GM12801 (cell line): Measurements from ENCODE around the gene TSPAN15.

Experiments
- TF ChIP-seq, protein P1 (sequence below): IDR thresholded peaks from one replicate; pipeline ENCODE4 v1.5.1; 2011; ENCODE audit warnings: control low read depth; ENCODE audit not compliant: insufficient read length; ENCODE audit errors: extremely low read depth

The TSPAN15 gene

DNA sequence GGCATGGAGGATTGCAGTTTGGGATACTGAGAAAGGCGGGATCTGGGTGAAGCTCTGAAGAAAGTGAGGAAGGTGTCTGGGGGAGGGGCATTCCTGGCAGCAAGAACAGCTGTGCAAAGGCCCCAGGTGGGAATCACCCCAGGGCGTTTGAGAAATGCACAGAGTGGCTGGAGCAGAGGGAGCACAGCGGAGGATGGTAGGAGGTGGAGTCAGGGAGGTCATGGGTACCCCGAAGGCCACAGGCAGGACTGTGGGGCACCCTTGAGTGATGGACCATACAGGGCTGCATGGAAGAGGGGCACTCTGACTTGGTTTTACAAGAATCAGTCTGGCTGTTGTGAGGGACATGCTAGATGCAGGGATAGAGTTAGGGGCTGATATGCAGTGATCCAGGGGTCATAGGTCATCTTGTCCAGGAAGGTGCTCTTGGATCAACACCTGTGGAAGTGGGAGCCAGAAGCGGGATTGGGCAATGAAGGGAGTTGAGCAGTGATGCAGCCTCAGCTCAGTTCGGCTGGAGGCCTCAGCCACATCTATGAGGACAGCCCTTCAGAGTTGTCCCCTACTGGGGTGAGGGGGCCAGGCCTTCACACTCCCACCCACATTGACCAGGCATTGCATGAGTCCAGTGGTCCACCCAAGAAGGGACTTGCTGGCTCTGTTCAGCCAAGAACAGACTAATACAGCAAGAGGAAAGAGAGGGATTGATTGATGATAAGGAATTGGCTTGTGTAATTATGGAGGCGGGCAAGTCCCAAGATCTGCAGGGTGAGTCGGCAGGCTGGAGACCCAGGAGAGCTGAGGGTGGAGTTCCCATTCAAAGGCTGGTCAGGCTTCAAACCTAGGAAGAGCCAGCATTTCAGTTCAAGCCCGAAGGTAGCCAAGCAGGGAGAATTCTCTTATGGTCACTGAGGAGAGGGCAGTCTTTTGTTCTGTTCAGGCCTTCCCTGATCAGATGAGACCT is 48.7 kb downstream of the TSPAN15 start:
- TF ChIP-seq, protein P1, sequence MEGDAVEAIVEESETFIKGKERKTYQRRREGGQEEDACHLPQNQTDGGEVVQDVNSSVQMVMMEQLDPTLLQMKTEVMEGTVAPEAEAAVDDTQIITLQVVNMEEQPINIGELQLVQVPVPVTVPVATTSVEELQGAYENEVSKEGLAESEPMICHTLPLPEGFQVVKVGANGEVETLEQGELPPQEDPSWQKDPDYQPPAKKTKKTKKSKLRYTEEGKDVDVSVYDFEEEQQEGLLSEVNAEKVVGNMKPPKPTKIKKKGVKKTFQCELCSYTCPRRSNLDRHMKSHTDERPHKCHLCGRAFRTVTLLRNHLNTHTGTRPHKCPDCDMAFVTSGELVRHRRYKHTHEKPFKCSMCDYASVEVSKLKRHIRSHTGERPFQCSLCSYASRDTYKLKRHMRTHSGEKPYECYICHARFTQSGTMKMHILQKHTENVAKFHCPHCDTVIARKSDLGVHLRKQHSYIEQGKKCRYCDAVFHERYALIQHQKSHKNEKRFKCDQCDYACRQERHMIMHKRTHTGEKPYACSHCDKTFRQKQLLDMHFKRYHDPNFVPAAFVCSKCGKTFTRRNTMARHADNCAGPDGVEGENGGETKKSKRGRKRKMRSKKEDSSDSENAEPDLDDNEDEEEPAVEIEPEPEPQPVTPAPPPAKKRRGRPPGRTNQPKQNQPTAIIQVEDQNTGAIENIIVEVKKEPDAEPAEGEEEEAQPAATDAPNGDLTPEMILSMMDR = no peak

DNA sequence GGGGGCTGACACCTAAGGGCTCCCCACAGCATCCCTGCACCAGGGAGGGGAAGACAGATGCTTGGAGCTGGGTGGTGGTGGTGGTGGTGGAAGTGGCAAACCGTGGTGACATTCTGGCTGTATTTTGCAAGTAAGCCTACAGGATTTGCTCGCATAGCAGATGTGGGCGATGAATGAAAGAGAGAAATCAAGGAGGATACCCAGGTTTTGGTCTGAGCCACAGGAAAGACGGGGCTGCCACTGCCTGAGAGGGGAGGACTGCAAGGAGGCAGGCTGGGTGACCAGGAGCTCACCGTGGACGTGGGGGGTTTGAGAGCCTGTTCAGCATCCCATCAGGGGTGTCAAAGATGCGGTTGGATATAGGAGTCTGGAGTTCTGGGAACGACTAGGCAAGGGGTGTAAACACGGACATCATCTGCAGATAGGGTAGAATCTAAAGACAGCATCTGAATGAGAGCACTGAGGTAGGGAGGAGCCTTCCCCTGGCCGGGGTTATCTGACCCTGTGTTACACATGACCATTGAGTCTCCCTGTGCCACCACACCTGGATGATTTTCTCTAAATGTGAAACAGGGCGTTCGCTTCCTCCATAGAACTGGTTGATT is 49.7 kb downstream of the TSPAN15 start:
- TF ChIP-seq, protein P1 = no peak

DNA sequence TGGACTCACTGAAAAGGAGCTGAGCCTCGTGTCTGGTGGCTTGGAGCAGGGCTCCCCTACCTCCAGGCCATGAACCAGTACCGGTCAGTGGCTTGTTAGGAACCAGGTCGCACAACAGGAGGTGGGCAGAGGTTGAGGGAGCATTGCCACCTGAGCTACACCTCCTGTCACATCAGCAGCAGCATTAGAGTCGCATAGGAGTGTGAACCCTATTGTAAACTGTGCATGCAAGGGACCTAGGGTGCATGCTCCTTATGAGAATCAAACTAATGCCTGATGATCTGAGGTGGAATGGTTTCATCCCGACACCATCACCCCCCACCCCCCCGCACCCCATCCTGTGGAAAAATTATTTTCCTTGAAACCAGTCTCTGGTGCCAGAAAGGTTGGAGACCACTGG is 50.4 kb downstream of the TSPAN15 start:
- TF ChIP-seq, protein P1 = no peak

DNA sequence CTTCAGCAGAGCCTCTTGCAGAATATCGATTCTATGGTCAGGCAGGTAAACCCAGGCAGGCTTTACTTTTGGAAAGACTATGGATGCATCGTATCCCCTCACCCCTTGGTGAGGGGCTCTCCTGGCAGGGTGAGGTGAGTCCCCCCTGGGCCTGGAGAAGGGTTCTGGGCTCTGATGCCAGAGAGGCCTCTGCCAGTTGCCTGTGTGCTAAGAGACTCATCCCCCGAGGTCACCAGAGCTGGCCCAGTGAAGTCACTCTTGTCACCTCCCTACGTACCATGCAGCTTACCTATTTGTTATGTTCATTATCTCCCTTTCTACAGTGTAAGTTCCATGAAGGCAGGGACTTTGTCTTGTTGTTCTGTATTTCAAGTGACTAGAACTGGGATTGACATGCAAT is 51.3 kb downstream of the TSPAN15 start:
- TF ChIP-seq, protein P1 = no peak

DNA sequence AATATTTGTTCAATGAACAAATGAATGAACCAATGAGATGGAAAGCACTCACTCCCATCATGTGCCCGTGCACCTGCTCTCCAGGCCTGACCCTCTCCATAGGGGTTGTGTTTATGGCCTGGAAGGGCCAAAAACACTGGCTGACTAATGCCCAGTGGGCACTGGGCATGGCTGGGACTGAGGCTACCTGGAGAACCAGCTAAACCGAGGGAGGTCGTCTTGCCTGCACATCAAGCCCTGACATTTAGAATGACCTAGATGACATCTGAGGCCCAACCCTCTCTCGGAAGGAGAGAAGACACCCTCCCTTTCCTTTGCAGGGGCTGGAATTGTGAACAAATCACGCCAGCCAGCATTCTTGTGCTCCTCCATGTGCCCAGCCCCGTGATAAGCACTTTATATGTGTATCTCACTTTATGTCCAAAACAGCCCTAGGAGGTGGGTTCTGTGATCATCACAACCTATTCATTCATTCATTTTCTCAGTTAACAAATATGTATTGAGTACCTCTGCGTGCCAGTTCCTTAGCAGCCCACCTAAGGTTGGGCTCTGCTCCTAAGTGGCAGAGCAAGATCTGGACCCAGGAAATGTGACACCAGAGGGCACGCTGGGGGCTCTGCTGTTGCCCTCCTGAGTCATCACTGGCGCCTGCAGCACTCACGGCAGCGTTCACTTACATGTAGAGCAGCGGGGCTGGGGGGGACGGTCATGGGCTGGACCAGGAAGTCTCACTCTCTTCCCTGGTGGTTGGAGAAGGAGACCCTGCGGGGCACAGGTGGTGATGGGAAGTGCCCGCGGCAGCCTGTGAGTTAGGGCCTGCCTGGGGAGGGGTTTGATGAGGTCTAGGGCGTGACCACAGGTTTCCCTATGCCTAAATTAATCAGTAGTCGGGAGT is 52.0 kb downstream of the TSPAN15 start:
- TF ChIP-seq, protein P1 = no peak

DNA sequence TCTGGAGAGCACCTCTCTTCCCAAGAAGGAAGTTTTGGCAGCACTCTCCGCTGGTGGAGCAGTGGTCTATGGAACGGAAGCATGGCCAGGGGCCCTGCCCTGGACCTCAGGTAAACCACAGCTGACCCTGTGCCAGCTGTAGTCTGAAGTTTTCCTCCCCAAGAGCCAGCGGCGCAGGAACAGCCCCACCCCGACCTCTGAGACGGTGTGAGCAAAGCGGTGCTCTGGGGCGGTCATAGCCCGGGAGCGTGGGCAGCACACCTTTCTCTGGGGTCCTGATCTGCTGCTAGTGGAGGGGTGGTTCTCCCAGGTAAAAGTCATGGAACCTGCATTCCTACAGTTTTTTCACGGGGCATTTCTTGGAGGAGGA is 52.6 kb downstream of the TSPAN15 start:
- TF ChIP-seq, protein P1 = no peak

DNA sequence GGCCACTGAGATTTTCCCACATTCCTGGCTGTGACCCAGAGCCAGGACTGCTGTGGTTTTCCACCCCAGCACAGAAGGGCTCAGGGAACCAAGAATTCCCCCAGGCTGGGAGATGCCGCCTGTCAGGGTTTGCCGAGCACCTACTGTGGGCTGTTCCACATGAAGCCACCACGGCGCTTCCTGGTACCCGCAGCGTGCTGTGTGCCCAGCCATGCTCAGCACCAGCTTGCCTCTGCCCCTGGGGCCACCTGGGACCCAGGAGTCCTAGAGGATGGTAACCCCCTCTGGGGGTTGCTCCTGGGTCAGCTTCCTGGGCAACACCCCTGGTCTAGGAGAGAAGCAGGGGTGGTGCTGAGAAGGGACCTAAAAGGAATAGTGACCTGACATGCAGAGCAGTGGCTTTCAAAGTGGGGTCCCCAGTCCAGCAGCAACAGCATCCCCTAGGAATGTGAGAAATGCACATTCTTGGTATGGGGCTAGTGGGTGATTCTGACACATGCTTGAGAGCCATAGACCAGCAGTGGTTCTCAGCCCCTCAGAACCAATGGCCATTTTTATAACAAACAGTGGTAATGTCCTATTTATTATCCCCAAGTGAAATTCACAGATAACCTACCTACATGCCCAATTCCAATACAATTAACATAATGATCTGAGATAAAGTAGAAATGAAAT is 53.4 kb downstream of the TSPAN15 start:
- TF ChIP-seq, protein P1 = no peak
